ENCODE results near the gene CCDC6. TPM values are rescaled to one million over a fixed set of nuclear protein-coding genes. Genes with fewer than 3 reads are reported as not detected.

CCDC6 gene
- total RNA-seq, 1 donor from 2014 or later, result 55.4 TPM

- no peak for DNase-seq (ENCODE audit: extremely low spot score, unreplicated experiment)
- no peak for TF ChIP-seq CTCF (conservative IDR thresholded peaks at IDR 0.05)
- H3K9me3 Mint-ChIP-seq, result no peaks in the 10 kb centered on the region
- H3K4me1 Mint-ChIP-seq (ENCODE audit: unreplicated experiment), result peaks cover 73% of the 10 kb centered on the region
- peaks cover 22% of the 10 kb centered on the region for H3K36me3 Mint-ChIP-seq
- H3K4me3 Mint-ChIP-seq, result peak overlapping the region; percentile 39
- H3K27me3 Mint-ChIP-seq, result no peaks in the 10 kb centered on the region
- H3K27ac Mint-ChIP-seq, result peak overlapping the region; percentile 88
These were observed 6.2 kb downstream of the CCDC6 start for GRCh38 chr10:59900048-59900727.

- peaks cover 69% of the 10 kb centered on the region for H3K4me1 Mint-ChIP-seq (ENCODE audit: unreplicated experiment)
- no peak for TF ChIP-seq CTCF (conservative IDR thresholded peaks at IDR 0.05)
- no peak overlapping the region for H3K4me3 Mint-ChIP-seq
- peak overlapping the region; percentile 40 for H3K27ac Mint-ChIP-seq
- H3K9me3 Mint-ChIP-seq, result no peaks in the 10 kb centered on the region
- DNase-seq (ENCODE audit: extremely low spot score, unreplicated experiment), result no peak
- no peaks in the 10 kb centered on the region for H3K27me3 Mint-ChIP-seq
- peaks cover 22% of the 10 kb centered on the region for H3K36me3 Mint-ChIP-seq
These were observed 8.1 kb downstream of the CCDC6 start for GRCh38 chr10:59898125-59898835.

GRCh38 chr10:59896191-59896590 lies 10.2 kb downstream of the CCDC6 start:
- Mint-ChIP-seq H3K27ac (no peak overlapping the region), H3K4me3 (no peak overlapping the region), H3K27me3 (no peaks in the 10 kb centered on the region), H3K9me3 (no peaks in the 10 kb centered on the region), H3K4me1 (ENCODE audit: unreplicated experiment) (peaks cover 54% of the 10 kb centered on the region), H3K36me3 (peaks cover 14% of the 10 kb centered on the region)
- TF ChIP-seq CTCF (conservative IDR thresholded peaks at IDR 0.05), result no peak
- no peak for DNase-seq (ENCODE audit: extremely low spot score, unreplicated experiment)

GRCh38 chr10:59895629-59896116 lies 10.7 kb downstream of the CCDC6 start:
- Mint-ChIP-seq H3K4me1 (ENCODE audit: unreplicated experiment) (peaks cover 54% of the 10 kb centered on the region), H3K27me3 (no peaks in the 10 kb centered on the region), H3K4me3 (peak overlapping the region; percentile 52), H3K36me3 (peaks cover 14% of the 10 kb centered on the region), H3K27ac (peak overlapping the region; percentile 59), H3K9me3 (no peaks in the 10 kb centered on the region)
- no peak for TF ChIP-seq CTCF (conservative IDR thresholded peaks at IDR 0.05)
- no peak for DNase-seq (ENCODE audit: extremely low spot score, unreplicated experiment)

GRCh38 chr10:59894114-59894513 lies 12.2 kb downstream of the CCDC6 start:
- Mint-ChIP-seq H3K27me3 (no peaks in the 10 kb centered on the region), H3K9me3 (no peaks in the 10 kb centered on the region), H3K4me1 (ENCODE audit: unreplicated experiment) (peaks cover 40% of the 10 kb centered on the region), H3K36me3 (peaks cover 12% of the 10 kb centered on the region), H3K4me3 (peak overlapping the region; percentile 70), H3K27ac (peak overlapping the region; percentile 81)
- no peak for TF ChIP-seq CTCF (conservative IDR thresholded peaks at IDR 0.05)
- DNase-seq (ENCODE audit: extremely low spot score, unreplicated experiment), result no peak

Measured in type B pancreatic cell (in vitro differentiated cells).